ENCODE results near the gene CEP131. TPM values are rescaled to one million over a fixed set of nuclear protein-coding genes. Genes with fewer than 3 reads are reported as not detected.

CEP131 gene
- total and polyA plus RNA-seq, 8 donors = 4.8 to 75.0 (median 12.1) TPM

- intact Hi-C loops (cut with DNase I; ENCODE audit: low total_unique reads) = no loop called here
- DNase-seq = no peak
- 91 to 95% (median 93%) methylated on average over 18 of the region's 18 CpGs for WGBS, 5 donors
- Histone ChIP-seq H3K9me3 (no peaks in the 10 kb centered on the region), H3K27me3 (no peaks in the 10 kb centered on the region), H3K4me3 (no peak overlapping the region), H3K36me3 (peaks cover 80 to 100% (median 96%) of the 10 kb centered on the region in 4 donors), H3K4me1 (peaks cover 0 to 8% (median 1%) of the 10 kb centered on the region in 4 donors), H3K27ac (no peak overlapping the region)
- no peak for TF ChIP-seq POLR2A (IDR thresholded peaks at IDR 0.05)
- TF ChIP-seq EP300 (IDR thresholded peaks at IDR 0.05) = no peak
- no peak for TF ChIP-seq CTCF (IDR thresholded peaks at IDR 0.05)
- TF ChIP-seq POLR2AphosphoS5 (IDR thresholded peaks at IDR 0.05) = no peak
These were observed 38.3 kb upstream of the CEP131 start for GRCh38 chr17:81261096-81261495.

GRCh38 chr17:81260641-81261040, 37.9 kb upstream of the CEP131 start:
- peaks cover 4 to 13% (median 6%) of the 10 kb centered on the region in 4 donors for H3K4me1 ChIP-seq
- no peak for TF ChIP-seq POLR2AphosphoS5 (IDR thresholded peaks at IDR 0.05)
- no peak for TF ChIP-seq EP300 (IDR thresholded peaks at IDR 0.05)
- no peak for TF ChIP-seq POLR2A (IDR thresholded peaks at IDR 0.05)
- TF ChIP-seq CTCF (IDR thresholded peaks at IDR 0.05) = no peak
- no peak overlapping the region for H3K27ac ChIP-seq
- no peak overlapping the region for H3K4me3 ChIP-seq
- intact Hi-C loops (cut with DNase I; ENCODE audit: low total_unique reads) = no loop called here
- H3K36me3 ChIP-seq = peaks cover 76 to 97% (median 93%) of the 10 kb centered on the region in 4 donors
- H3K27me3 ChIP-seq = no peaks in the 10 kb centered on the region
- no peak for DNase-seq
- 89 to 95% (median 91%) methylated on average over 14 to 19 of the region's 19 CpGs for WGBS, 5 donors
- no peaks in the 10 kb centered on the region for H3K9me3 ChIP-seq

- DNase-seq = no peak
- H3K27me3 ChIP-seq = no peaks in the 10 kb centered on the region
- H3K36me3 ChIP-seq = peaks cover 71 to 92% (median 88%) of the 10 kb centered on the region in 4 donors
- intact Hi-C loops (cut with DNase I; ENCODE audit: low total_unique reads) = no loop called here
- WGBS, 5 donors = 92 to 96% (median 94%) methylated on average over 9 to 17 of the region's 17 CpGs
- TF ChIP-seq POLR2A (IDR thresholded peaks at IDR 0.05) (no peak), POLR2AphosphoS5 (IDR thresholded peaks at IDR 0.05) (no peak), EP300 (IDR thresholded peaks at IDR 0.05) (no peak), CTCF (IDR thresholded peaks at IDR 0.05) (no peak)
- H3K4me3 ChIP-seq = no peak overlapping the region
- H3K27ac ChIP-seq = no peak overlapping the region
- no peaks in the 10 kb centered on the region for H3K9me3 ChIP-seq
- H3K4me1 ChIP-seq = peaks cover 8 to 18% (median 10%) of the 10 kb centered on the region in 4 donors
These were observed 37.4 kb upstream of the CEP131 start for GRCh38 chr17:81260171-81260570.

- no peak for DNase-seq
- Histone ChIP-seq H3K4me1 (peaks cover 11 to 26% (median 20%) of the 10 kb centered on the region in 4 donors), H3K9me3 (no peaks in the 10 kb centered on the region), H3K27me3 (no peaks in the 10 kb centered on the region), H3K4me3 (no peak overlapping the region), H3K27ac (no peak overlapping the region), H3K36me3 (peaks cover 63 to 82% (median 77%) of the 10 kb centered on the region in 4 donors)
- intact Hi-C loops (cut with DNase I; ENCODE audit: low total_unique reads) = loop anchor here (5.0 kb wide), 1 partner anchor 343 kb away; no protein-coding TSS in a partner anchor
- TF ChIP-seq CTCF (IDR thresholded peaks at IDR 0.05) = no peak
- no peak for TF ChIP-seq EP300 (IDR thresholded peaks at IDR 0.05)
- TF ChIP-seq POLR2A (IDR thresholded peaks at IDR 0.05) = no peak
- TF ChIP-seq POLR2AphosphoS5 (IDR thresholded peaks at IDR 0.05) = no peak
- WGBS, 5 donors = 92 to 95% (median 94%) methylated on average over 6 to 23 of the region's 23 CpGs
These were observed 36.4 kb upstream of the CEP131 start for GRCh38 chr17:81259058-81259605.
